ENCODE results near the gene TRIM63.

- TF ChIP-seq SALL2 (tag by site-specific recombination; IDR thresholded peaks at IDR 0.05; ENCODE audit: borderline replicate concordance) (no peak), CTCF (tag by site-specific recombination; IDR thresholded peaks at IDR 0.05) (no peak), EGR2 (tag by site-specific recombination; IDR thresholded peaks at IDR 0.05; ENCODE audit: low read depth) (0 out of 2 replicates have a peak, but pooled peaks have one; percentile 20), PBX3 (CRISPR knock-in tag; IDR thresholded peaks at IDR 0.05) (no peak), ZFP69B (tag by site-specific recombination; IDR thresholded peaks at IDR 0.05) (no peak)
These were observed 30.6 kb downstream of the TRIM63 start for GRCh38 chr1:26036756-26037281.
